Activated CD8-positive, alpha-beta memory T cell treated with anti-CD3 and anti-CD28 coated beads for 24 hours (primary cell): ENCODE data around the gene PTPRS.

ENCODE experiments used
- DNase-seq: peaks from one replicate; pipeline ENCODE4 v3.0.0-alpha.2; 2020

PTPRS gene

GRCh38 chr19:5305163-5305562, 35.4 kb downstream of the PTPRS start:
- no peak for DNase-seq

- DNase-seq: no peak
These were observed 36.1 kb downstream of the PTPRS start for GRCh38 chr19:5304486-5304885.

DNA sequence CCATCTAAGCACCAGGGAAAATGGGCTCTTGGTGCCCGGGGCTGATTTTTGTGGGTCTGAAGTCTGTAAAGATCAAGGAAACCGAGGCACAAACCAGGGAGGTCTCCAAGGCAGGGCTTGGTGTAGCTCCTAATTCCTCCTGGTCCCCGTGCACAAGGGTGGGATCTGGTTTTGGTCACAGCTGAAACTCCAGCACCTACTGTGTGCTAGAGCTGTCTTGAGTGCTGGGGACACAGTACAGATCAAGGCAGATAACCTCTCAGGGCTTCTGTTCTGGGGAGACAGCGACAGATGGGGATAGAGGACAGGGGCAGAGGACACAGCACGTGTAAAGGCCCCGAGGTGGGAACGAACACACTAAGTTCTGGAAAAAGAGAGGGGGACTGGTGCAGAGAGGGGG, 37.4 kb downstream of the PTPRS start:
- DNase-seq: no peak

DNA sequence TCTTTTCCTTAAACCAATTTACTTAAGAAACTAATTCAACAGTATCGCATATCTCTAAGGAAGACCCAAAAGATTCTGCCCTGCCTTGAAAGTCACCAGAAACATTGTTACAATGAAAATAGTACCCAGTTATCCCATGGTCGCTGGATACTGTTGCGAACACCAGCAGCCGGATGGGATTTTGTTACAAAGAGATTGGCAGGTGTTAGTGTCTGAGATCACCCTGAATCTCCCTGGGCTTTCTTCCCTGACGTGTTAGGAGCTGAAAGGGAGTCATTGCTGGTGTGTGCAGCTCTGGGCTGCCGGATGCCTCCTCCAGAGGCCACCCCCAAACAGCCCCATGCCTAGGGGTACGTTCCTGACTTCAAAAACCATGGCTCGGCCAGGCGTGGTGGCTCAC, 38.2 kb downstream of the PTPRS start:
- DNase-seq: no peak

GRCh38 chr19:5299137-5299536, 41.5 kb downstream of the PTPRS start:
- no peak for DNase-seq

GRCh38 chr19:5298471-5298901, 42.1 kb downstream of the PTPRS start:
- no peak for DNase-seq

GRCh38 chr19:5297272-5297669, 43.3 kb downstream of the PTPRS start:
- DNase-seq: no peak

GRCh38 chr19:5296457-5297271, 43.9 kb downstream of the PTPRS start:
- no peak for DNase-seq

- no peak for DNase-seq
These were observed 44.6 kb downstream of the PTPRS start for GRCh38 chr19:5296021-5296420.

DNA sequence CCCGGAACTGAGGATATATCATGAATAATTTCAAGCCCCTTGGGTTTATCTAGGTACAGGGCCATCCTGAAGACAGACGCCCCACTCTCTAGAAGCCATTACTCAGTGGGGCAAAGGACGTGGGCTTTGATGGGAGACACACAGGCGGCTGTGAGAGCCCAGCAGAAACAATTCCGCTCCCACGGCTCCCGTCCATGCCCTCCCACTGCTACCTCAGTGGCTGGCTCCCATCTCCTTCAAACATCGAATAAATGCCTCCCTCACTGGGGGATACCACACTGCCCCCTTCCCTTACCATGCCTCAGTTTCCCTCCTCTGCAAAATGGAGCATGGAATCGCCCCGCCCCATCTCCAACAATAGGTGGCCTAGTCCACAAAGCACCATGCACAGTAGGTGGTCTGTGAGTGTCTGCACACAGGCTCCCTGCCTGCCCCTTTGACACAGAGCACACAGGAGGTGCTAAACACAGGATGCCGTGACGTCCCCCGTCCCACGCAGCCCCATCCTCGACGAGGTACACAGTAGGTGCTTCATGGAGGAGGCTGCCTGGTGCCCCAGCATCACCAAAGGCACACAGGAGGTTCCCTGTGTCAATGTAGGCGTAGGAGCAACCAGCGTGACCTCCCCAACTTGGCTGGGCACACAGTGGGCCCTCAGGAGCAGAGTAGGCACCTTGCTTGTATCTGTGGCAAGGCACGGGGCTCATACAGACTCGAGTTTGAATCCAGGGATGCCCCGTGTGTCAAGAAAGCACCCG, 46.0 kb downstream of the PTPRS start:
- DNase-seq: no peak

DNA sequence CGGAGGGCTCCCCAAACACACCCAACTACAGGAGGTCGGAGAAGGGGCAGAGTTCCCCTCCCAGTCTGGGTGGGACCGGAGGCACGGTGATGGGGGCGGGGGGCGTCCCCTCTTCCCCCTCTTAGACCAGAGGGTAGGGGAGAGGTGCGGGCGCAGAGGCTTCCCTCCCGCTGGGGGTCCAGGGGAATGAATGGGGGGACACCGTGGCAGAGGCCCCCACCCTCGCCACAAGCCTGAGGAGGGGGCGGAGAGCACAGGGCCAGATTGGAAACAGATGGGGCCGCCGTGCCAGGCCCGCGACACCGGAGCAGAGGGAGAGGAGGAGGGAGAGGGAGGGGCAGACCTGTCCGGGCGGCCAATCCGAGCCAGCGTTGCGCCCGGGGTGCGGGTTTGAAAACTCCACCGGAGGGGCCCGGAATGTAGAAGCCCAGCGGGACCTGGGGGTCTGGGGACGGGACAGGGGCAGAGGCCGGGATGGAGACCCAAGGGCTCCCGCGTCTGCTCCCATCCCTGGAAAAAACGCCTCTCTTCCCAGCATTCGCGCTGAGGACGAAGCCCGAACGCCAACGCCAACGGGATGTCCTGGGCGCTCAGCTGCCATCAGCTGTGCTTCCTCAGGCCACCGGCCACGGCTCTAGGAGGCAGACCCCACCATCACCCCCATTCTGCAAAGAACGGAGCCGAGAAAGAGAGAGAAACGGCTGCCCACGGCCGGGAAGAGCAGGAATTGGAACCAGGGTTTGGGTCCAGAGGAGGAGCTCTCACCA, 46.8 kb downstream of the PTPRS start:
- DNase-seq: no peak

DNA sequence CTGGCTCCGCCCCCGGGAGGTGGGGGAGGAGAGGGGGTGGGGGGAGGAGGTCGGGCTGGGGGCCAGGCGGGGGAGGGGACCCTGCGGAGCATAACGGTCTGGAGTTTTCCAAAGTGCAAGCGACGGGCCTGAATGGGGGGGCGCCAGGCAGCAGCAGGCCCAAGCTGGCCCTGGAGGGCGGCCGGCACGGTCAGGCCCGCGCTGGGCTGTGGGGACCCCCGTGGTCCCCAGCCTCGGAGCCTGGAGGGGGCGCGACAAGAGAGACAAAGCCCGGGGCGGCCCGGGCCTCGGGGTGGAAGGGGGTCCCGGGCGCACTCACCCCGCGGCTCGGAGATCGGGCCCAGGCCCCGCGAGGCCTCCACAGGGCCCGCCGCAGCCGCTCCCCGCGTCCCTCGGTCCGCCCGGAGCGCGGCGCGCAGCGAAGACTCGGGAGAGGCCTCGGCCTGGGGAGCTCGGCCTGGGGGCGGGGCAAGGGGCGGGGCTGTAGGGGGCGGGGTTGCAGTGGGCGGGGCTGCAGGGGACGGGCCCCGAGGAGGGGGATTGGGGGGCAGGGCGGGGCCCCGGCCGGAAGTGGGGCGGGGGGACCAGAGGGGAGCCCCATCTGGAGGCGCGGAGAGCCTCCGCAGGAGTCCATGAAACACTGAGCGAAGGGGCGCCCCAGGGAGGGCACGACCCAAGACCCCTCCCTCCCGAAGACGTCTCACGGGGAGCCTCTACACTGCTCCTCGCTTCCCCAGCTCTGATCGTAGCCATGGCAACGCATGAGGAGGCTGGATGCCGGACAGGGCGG, 47.6 kb downstream of the PTPRS start:
- DNase-seq: peak; percentile 82

- no peak for DNase-seq
These were observed 48.2 kb downstream of the PTPRS start for GRCh38 chr19:5292453-5292821.

- no peak for DNase-seq
These were observed 48.9 kb downstream of the PTPRS start for GRCh38 chr19:5291588-5292193.
